ENCODE results near the gene KRTAP19-8.

KRTAP19-8 gene

DNA sequence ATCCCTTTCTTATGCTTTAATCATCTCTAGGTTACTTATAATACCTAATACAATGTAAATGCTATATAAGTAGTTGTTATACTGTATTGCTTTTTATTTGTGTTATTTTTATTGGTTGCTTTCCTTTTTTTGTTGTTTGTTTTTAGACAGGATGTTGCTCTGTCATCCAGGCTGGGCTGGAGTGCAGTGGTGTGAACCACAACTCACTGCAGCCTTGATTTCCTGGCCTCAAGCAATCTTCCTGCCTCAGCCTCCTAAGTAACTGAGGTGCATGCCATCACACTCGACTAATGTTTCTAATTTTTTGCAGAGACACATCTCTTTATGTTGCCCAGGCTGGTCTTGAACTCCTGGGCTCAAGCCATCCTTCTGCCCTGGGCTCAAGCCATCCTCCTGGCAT lies 26.9 kb downstream of the KRTAP19-8 start:
- TF ChIP-seq GABPA (IDR thresholded peaks at IDR 0.05; ENCODE audit: low read depth), result no peak
- no peak for TF ChIP-seq SPI1 (IDR thresholded peaks at IDR 0.05; ENCODE audit: borderline replicate concordance, low read depth)
- TF ChIP-seq POLR2AphosphoS5 (IDR thresholded peaks at IDR 0.05; ENCODE audit: low read depth), result no peak
- no peak for TF ChIP-seq REST (IDR thresholded peaks at IDR 0.05; ENCODE audit: insufficient replicate concordance, low read depth)
- TF ChIP-seq, protein P1, sequence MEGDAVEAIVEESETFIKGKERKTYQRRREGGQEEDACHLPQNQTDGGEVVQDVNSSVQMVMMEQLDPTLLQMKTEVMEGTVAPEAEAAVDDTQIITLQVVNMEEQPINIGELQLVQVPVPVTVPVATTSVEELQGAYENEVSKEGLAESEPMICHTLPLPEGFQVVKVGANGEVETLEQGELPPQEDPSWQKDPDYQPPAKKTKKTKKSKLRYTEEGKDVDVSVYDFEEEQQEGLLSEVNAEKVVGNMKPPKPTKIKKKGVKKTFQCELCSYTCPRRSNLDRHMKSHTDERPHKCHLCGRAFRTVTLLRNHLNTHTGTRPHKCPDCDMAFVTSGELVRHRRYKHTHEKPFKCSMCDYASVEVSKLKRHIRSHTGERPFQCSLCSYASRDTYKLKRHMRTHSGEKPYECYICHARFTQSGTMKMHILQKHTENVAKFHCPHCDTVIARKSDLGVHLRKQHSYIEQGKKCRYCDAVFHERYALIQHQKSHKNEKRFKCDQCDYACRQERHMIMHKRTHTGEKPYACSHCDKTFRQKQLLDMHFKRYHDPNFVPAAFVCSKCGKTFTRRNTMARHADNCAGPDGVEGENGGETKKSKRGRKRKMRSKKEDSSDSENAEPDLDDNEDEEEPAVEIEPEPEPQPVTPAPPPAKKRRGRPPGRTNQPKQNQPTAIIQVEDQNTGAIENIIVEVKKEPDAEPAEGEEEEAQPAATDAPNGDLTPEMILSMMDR (IDR thresholded peaks at IDR 0.05; ENCODE audit: insufficient read depth, low read length), result no peak
- Histone ChIP-seq H3K4me3 (replicated peaks; ENCODE audit: insufficient read depth, low read length) (no peak overlapping the region), H3K27ac (replicated peaks) (no peak overlapping the region), H3K27me3 (ENCODE audit: insufficient read depth, poor library complexity, severe bottlenecking) (peaks cover 2% of the 10 kb centered on the region)
- DNase-seq (ENCODE audit: low read depth in 1 of 2, low spot score in 1 of 2), result no peak

GRCh38 chr21:31008355-31008754 lies 29.9 kb downstream of the KRTAP19-8 start:
- no peak overlapping the region for H3K4me3 ChIP-seq (replicated peaks; ENCODE audit: insufficient read depth, low read length)
- no peak overlapping the region for H3K27ac ChIP-seq (replicated peaks)
- H3K27me3 ChIP-seq (ENCODE audit: insufficient read depth, poor library complexity, severe bottlenecking), result peaks cover 2% of the 10 kb centered on the region
- no peak for TF ChIP-seq SPI1 (IDR thresholded peaks at IDR 0.05; ENCODE audit: borderline replicate concordance, low read depth)
- no peak for TF ChIP-seq POLR2AphosphoS5 (IDR thresholded peaks at IDR 0.05; ENCODE audit: low read depth)
- TF ChIP-seq GABPA (IDR thresholded peaks at IDR 0.05; ENCODE audit: low read depth), result no peak
- TF ChIP-seq, protein P1 (IDR thresholded peaks at IDR 0.05; ENCODE audit: insufficient read depth, low read length), result no peak
- no peak for TF ChIP-seq REST (IDR thresholded peaks at IDR 0.05; ENCODE audit: insufficient replicate concordance, low read depth)
- no peak for DNase-seq (ENCODE audit: low read depth in 1 of 2, low spot score in 1 of 2)

DNA sequence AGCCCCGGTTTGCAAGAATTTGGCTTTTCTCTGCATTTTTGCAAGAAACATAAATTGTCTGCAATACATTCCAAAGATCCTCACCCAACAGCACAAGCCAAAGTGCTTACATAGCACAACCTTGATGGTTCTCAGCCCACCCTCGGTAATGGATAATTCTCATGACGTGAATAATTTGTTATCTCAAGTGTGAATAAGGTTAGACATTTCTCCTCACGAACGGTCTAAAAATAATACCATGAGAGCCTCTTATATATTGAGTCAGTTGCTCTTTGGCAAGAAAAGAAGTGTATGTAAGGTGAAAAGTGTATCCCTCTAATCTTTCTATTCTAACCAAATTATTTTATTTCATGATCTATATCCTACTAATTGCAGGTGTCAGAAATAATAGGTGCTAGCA lies 33.3 kb downstream of the KRTAP19-8 start:
- no peak for TF ChIP-seq POLR2AphosphoS5 (IDR thresholded peaks at IDR 0.05; ENCODE audit: low read depth)
- TF ChIP-seq, protein P1 (IDR thresholded peaks at IDR 0.05; ENCODE audit: insufficient read depth, low read length), result no peak
- TF ChIP-seq REST (IDR thresholded peaks at IDR 0.05; ENCODE audit: insufficient replicate concordance, low read depth), result no peak
- no peak for TF ChIP-seq SPI1 (IDR thresholded peaks at IDR 0.05; ENCODE audit: borderline replicate concordance, low read depth)
- no peak for TF ChIP-seq GABPA (IDR thresholded peaks at IDR 0.05; ENCODE audit: low read depth)
- no peak overlapping the region for H3K4me3 ChIP-seq (replicated peaks; ENCODE audit: insufficient read depth, low read length)
- no peak for DNase-seq (ENCODE audit: low read depth in 1 of 2, low spot score in 1 of 2)
- H3K27me3 ChIP-seq (ENCODE audit: insufficient read depth, poor library complexity, severe bottlenecking), result no peaks in the 10 kb centered on the region
- no peak overlapping the region for H3K27ac ChIP-seq (replicated peaks)
